A673 (cell line): ENCODE results near the gene TAF7L. TPM values are rescaled to one million over a fixed set of nuclear protein-coding genes. Genes with fewer than 3 reads are reported as not detected.

Experiments used
- BruUV-seq: library from RNA; stranded (reverse); fragments of 400-500 nt; replicated peaks from 2 replicates; lab custom pipeline; 2021; lab: Mats Ljungman, UMichigan
- CTCF ChIA-PET: fragments of 300-600 bp; sonication (Branson Sonifier 250); formaldehyde crosslinking; loops from one replicate; lab custom pipeline; 2022; ENCODE audit warnings: antibody characterized with exemption; lab: Charles Lee
- POLR2A ChIA-PET: fragments of 300-600 bp; sonication (Branson Sonifier 250); formaldehyde crosslinking; loops from one replicate; lab custom pipeline; 2022; ENCODE audit warnings: antibody characterized with exemption; ENCODE audit not compliant: low non-redundant PET; lab: Charles Lee
- DNase-seq: peaks from one replicate; pipeline ENCODE4 v3.0.0-alpha.2; 2015; ENCODE audit warnings: low spot score
- H3K27ac ChIP-seq: fragments of 200-600 bp; sonication (generic); 2 replicates; pipeline ENCODE4 v1.5.1; 2016; ENCODE audit warnings: mixed run types, low read depth, mild to moderate bottlenecking, mixed read lengths, antibody characterized with exemption, low read length; ENCODE audit not compliant: poor library complexity, severe bottlenecking
- H3K27me3 ChIP-seq: fragments of 200-600 bp; sonication (generic); replicated peaks from 2 replicates; pipeline ENCODE4 v1.6.1; 2017; ENCODE audit warnings: mixed run types, low read depth, mild to moderate bottlenecking, mixed read lengths, antibody characterized with exemption, low read length; ENCODE audit not compliant: insufficient read depth, poor library complexity
- H3K36me3 ChIP-seq: fragments of 200-600 bp; sonication (generic); 2 replicates; pipeline ENCODE4 v1.6.1; 2016; ENCODE audit warnings: mixed run types, mild to moderate bottlenecking, mixed read lengths, antibody characterized with exemption, low read length; ENCODE audit not compliant: insufficient read depth, poor library complexity, severe bottlenecking
- H3K4me1 ChIP-seq: fragments of 200-600 bp; sonication (generic); 2 replicates; pipeline ENCODE4 v1.6.1; 2017; ENCODE audit warnings: mixed run types, mild to moderate bottlenecking, mixed read lengths, antibody characterized with exemption, low read length; ENCODE audit not compliant: insufficient read depth, poor library complexity, severe bottlenecking
- H3K4me3 ChIP-seq: fragments of 200-600 bp; sonication (generic); 2 replicates; pipeline ENCODE4 v1.5.1; 2016; ENCODE audit warnings: low read depth, mixed run types, mild to moderate bottlenecking, mixed read lengths, low read length; ENCODE audit not compliant: poor library complexity, severe bottlenecking
- H3K9me3 ChIP-seq: fragments of 200-600 bp; sonication (generic); 2 replicates; pipeline ENCODE4 v1.6.1; 2016; ENCODE audit warnings: mixed run types, low read depth, mild to moderate bottlenecking, mixed read lengths, antibody characterized with exemption, low read length; ENCODE audit not compliant: poor library complexity, severe bottlenecking
- CTCF ChIP-seq: fragments of 300-800, 200-600 bp; sonication (generic); conservative IDR thresholded peaks from 2 replicates; pipeline ENCODE4 v1.5.1; 2017; ENCODE audit warnings: low read depth, mild to moderate bottlenecking, antibody characterized with exemption, low read length, moderate library complexity, mixed read lengths
- EZH2 ChIP-seq: fragments of 200-600 bp; sonication (generic); IDR thresholded peaks from 2 replicates; pipeline ENCODE4 v1.6.1; 2017; ENCODE audit warnings: borderline replicate concordance, low read depth, mild to moderate bottlenecking, mixed read lengths, antibody characterized with exemption, low read length; ENCODE audit not compliant: poor library complexity, severe bottlenecking
- intact Hi-C: fragments of 100-400 bp; cut with micrococcal nuclease; formaldehyde crosslinking; loops from one replicate; pipeline ENCODE4 v1.10.0; 2022; ENCODE audit not compliant: unreplicated experiment
- total RNA-seq: library from RNA; stranded (reverse); gene quantifications from 2 replicates; pipeline ENCODE4 v1.2.3, GENCODE V29; 2021

TAF7L gene
- total RNA-seq, 1 experiment from 2014 or later, result 0.88 TPM

GRCh38 chrX:101262590-101262989 is 28.5 kb downstream of the TAF7L start:
- Histone ChIP-seq H3K4me3 (no peak overlapping the region), H3K27me3 (no peaks in the 10 kb centered on the region), H3K36me3 (no peaks in the 10 kb centered on the region), H3K4me1 (no peaks in the 10 kb centered on the region), H3K27ac (no peak overlapping the region), H3K9me3 (no peaks in the 10 kb centered on the region)
- BruUV-seq, result no TSS peak
- intact Hi-C loops, result no loop called here
- POLR2A ChIA-PET, result no interaction called here
- CTCF ChIA-PET, result no interaction called here
- no peak for TF ChIP-seq CTCF
- no peak for TF ChIP-seq EZH2
- DNase-seq, result no peak

GRCh38 chrX:101260435-101260834 is 30.7 kb downstream of the TAF7L start:
- intact Hi-C loops, result no loop called here
- no TSS peak for BruUV-seq
- TF ChIP-seq EZH2 (no peak), CTCF (0 out of 2 replicates have a peak, but pooled peaks have one; percentile 23)
- no peak overlapping the region for H3K4me3 ChIP-seq
- H3K4me1 ChIP-seq, result no peaks in the 10 kb centered on the region
- no peaks in the 10 kb centered on the region for H3K27me3 ChIP-seq
- DNase-seq, result no peak
- H3K27ac ChIP-seq, result no peak overlapping the region
- H3K9me3 ChIP-seq, result no peaks in the 10 kb centered on the region
- no peaks in the 10 kb centered on the region for H3K36me3 ChIP-seq
- ChIA-PET CTCF (no interaction called here), POLR2A (no interaction called here)

GRCh38 chrX:101258259-101258581 is 32.9 kb downstream of the TAF7L start:
- ChIA-PET CTCF (no interaction called here), POLR2A (no interaction called here)
- Histone ChIP-seq H3K9me3 (no peaks in the 10 kb centered on the region), H3K27ac (no peak overlapping the region), H3K36me3 (no peaks in the 10 kb centered on the region), H3K27me3 (no peaks in the 10 kb centered on the region), H3K4me1 (no peaks in the 10 kb centered on the region), H3K4me3 (no peak overlapping the region)
- intact Hi-C loops, result no loop called here
- no TSS peak for BruUV-seq
- TF ChIP-seq EZH2, result no peak
- TF ChIP-seq CTCF, result no peak
- DNase-seq, result no peak
